Measurements from ENCODE around the gene PEX11A. TPM values are rescaled to one million over a fixed set of nuclear protein-coding genes. Genes with fewer than 3 reads are reported as not detected.

Gene PEX11A
- total RNA-seq, 1 experiment from 2014 or later: 1.3 TPM

DNA sequence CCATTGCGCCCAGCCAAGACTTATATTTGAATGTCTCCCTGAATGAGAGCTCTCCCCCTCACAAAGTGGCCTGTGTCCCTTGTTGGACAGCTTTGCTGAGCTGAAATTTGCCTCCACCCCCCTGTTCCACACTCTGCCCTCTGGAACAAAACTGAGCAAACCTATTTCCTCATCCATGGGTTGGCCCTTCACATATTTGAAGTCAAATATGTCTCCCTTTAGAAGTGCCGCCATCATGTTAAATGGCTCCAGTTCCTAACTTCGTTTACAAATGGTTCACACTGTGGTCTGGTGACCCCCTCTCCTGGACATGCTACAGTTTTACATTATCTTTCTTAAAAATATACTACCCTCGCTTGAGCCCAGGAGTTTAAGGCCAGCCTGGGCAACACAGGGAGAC, 16.0 kb downstream of the PEX11A start:
- Histone ChIP-seq H2BK15ac (ENCODE audit: low read depth, low read length) (no peak overlapping the region), H4K20me1 (ENCODE audit: control insufficient read depth, insufficient read depth, insufficient read length) (no peaks in the 10 kb centered on the region), H3K4me2 (ENCODE audit: insufficient read depth, insufficient read length, low read length) (no peak overlapping the region), H3T11ph (ENCODE audit: low read length) (no peak overlapping the region), H3K27me3 (ENCODE audit: insufficient read depth, low read length) (no peaks in the 10 kb centered on the region), H3K4ac (ENCODE audit: low read depth, low read length) (no peak overlapping the region), H2AFZ (ENCODE audit: low read length) (no peak overlapping the region), H2AK5ac (ENCODE audit: insufficient read length, low read length) (no peak overlapping the region), H3K56ac (ENCODE audit: insufficient read length, low read depth, low read length) (no peak overlapping the region), H3K9ac (ENCODE audit: extremely low read depth, insufficient read length, low read length) (no peak overlapping the region), H2BK20ac (ENCODE audit: low read depth, low read length, poor library complexity, severe bottlenecking) (no peak overlapping the region), H3K27ac (ENCODE audit: insufficient read length, low read depth, low read length) (no peak overlapping the region), H2BK5ac (ENCODE audit: insufficient read length, low read length) (no peak overlapping the region), H3K18ac (ENCODE audit: insufficient read length, low read depth, low read length) (no peak overlapping the region), H3K79me1 (ENCODE audit: insufficient read depth, low read depth, low read length, poor library complexity, severe bottlenecking) (no peaks in the 10 kb centered on the region), H2BK120ac (ENCODE audit: low read depth, low read length, poor library complexity, severe bottlenecking) (no peak overlapping the region), H4K5ac (ENCODE audit: insufficient read length, low read depth, low read length) (no peak overlapping the region), H3K9me3 (ENCODE audit: control insufficient read depth, low read depth, low read length) (no peaks in the 10 kb centered on the region), H3K4me1 (ENCODE audit: insufficient read depth, low read length) (no peaks in the 10 kb centered on the region), H4K91ac (ENCODE audit: insufficient read length, low read depth, low read length) (no peak overlapping the region), H3K14ac (ENCODE audit: insufficient read depth, low read length) (no peak overlapping the region), H2BK12ac (ENCODE audit: insufficient read length, low read depth, low read length) (no peak overlapping the region), H3K23me2 (ENCODE audit: insufficient read length, low read depth, low read length, poor library complexity, severe bottlenecking) (no peaks in the 10 kb centered on the region), H4K8ac (replicated peaks; ENCODE audit: insufficient read length, low read depth, low read length) (no peak overlapping the region), H3K79me2 (ENCODE audit: insufficient read depth, low read length) (no peaks in the 10 kb centered on the region), H3K23ac (ENCODE audit: insufficient read length, low read depth, low read length) (no peak overlapping the region)
- H3K4me1 Mint-ChIP-seq: peaks cover 4 to 8% of the 10 kb centered on the region in 2 experiments; a peak in 2 of 4 replicates
- H3K36me3 Mint-ChIP-seq (ENCODE audit: insufficient read depth in 1 of 3, low read depth in 3 of 3): no peaks in the 10 kb centered on the region
- no CpG with 5 or more reads among the region's 4 CpGs for WGBS (ENCODE audit: extremely low coverage, insufficient read length, low lambda C conversion rate)
- TF ChIP-seq, protein P1, sequence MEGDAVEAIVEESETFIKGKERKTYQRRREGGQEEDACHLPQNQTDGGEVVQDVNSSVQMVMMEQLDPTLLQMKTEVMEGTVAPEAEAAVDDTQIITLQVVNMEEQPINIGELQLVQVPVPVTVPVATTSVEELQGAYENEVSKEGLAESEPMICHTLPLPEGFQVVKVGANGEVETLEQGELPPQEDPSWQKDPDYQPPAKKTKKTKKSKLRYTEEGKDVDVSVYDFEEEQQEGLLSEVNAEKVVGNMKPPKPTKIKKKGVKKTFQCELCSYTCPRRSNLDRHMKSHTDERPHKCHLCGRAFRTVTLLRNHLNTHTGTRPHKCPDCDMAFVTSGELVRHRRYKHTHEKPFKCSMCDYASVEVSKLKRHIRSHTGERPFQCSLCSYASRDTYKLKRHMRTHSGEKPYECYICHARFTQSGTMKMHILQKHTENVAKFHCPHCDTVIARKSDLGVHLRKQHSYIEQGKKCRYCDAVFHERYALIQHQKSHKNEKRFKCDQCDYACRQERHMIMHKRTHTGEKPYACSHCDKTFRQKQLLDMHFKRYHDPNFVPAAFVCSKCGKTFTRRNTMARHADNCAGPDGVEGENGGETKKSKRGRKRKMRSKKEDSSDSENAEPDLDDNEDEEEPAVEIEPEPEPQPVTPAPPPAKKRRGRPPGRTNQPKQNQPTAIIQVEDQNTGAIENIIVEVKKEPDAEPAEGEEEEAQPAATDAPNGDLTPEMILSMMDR (conservative IDR thresholded peaks at IDR 0.05): no peak
- DNase-seq: no peak
- H3K27ac Mint-ChIP-seq: no peak overlapping the region
- H3K4me3 Mint-ChIP-seq: no peak overlapping the region
- H3K27me3 Mint-ChIP-seq (ENCODE audit: low read depth): peaks cover 19% of the 10 kb centered on the region
- H3K9me3 Mint-ChIP-seq: no peaks in the 10 kb centered on the region

All from H9 (cell line).